NCI-H82 treated with DMSO at 0.1 percent for 48 hours (cell line): ENCODE results near the gene NR1H4.
A peak's percentile ranks its signal among the peaks of the same experiment; 100 is the strongest.
"Not testable (repeated sequence)": the region's sequence is repeated elsewhere in the genome, so short reads cannot be mapped to it uniquely, and the experiment has no call there.

Experiments used
- DNase-seq: peaks from one replicate; lab custom pipeline; 2025; ENCODE audit not compliant: unreplicated experiment; lab: John Stamatoyannopoulos, UW

NR1H4 gene

GRCh38 chr12:100508751-100509150 lies 35.1 kb downstream of the NR1H4 start:
- DNase-seq = no peak

- no peak for DNase-seq
Observed at GRCh38 chr12:100512692-100513091, 39.0 kb downstream of the NR1H4 start.

DNA sequence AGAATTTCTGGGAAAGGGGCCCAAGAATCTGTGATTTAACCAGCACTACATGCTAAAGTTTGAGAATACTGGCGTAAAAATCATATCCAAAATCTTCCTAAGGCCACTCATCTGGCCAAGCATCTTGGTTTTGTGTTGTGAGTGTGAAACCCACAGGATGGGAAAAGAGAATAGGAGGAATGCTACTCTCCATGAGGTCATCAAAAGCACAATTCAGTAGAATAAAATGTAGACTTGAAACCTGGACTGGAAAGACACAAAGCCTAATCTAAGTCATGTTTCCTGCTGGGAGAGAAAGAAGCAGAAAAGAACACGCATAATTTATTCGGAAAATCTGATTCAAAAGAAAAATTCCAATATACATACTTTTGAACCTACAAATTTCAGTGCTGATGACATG lies 42.3 kb downstream of the NR1H4 start:
- no peak for DNase-seq

- DNase-seq = no peak
Observed at GRCh38 chr12:100518376-100518775, 44.7 kb downstream of the NR1H4 start.

DNA sequence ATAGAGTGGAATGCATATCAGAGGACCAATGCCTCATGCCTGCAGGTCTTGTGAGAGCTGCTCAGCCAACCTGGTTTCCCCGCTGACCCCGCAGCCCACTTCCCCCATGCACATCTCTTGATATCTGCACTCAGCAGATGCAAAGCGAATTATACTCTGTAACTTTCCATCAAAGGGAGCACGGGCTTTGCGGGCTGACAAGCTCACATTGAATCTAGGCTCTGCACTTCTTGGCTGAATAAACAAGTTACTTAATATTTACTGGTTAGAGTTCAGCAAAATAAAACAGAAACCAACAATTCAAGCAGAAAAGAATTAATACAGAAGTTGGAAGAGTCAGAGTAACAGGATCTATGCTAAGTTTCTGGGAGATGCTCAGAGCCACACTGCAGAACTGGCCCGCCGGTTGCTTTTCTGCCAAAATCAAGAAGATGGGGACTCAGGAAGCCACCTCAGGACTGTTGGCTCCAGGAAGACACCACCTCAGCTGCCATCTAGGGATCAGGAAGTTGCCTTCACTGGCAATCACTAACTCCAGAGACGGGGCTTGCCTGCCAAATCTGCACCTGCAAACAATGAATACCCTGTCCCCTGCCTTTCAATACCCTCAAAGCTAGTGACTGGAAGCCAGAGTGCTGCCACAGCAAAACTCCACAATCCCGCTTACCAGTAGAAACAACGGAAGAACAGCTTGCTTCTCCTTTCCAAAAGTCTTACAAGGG lies 46.5 kb downstream of the NR1H4 start:
- no peak for DNase-seq

GRCh38 chr12:100521958-100522357 lies 48.3 kb downstream of the NR1H4 start:
- no peak for DNase-seq

DNA sequence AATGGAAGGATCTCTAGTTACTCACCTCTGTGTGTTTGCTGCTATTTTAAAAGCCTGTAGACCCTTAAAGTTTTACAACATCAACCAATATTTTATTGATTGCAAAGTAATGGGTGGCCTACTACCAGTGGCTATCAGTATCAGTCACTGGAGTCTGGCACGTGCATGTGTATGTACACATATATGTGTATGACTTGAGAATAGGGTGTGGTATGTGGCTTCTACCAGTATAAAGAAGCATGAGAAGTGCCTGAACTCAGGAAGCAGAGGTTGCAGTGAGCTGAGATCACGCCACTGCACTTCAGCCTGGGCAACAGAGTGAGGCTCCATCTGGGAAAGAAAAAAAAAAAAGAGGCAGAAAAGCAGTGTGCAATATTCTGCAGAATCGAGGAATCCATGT lies 54.4 kb downstream of the NR1H4 start:
- no peak for DNase-seq

DNA sequence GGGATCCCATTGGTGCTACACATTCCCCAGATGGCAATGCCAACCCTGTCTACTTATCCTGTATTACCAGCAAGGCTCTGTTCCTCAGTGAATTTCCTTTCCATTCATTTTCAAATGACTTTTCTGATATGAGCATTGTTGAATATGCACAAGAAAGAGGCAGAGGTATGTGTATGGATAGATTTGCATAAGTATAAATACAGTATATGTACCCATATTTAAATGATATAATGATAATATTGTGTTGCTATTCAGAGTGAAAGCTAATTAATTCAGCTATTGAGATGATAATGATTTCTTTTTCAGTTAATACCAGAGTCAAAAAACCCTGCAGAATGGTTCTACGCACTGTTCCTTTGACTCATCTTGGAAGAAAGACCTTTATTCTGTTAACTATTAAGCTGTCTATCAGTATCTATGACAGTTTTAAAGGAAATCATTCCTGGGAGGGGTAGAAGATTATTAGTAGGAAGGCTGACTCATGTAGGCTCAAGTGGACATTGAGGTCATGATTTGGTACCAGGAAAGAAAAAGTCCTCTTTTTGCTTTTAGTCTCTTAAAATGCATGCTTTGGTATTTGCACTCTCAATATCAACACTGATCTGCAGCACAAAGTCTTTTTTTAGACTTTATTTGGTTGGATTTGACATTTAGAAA lies 54.9 kb downstream of the NR1H4 start:
- no peak for DNase-seq

- no peak for DNase-seq
Observed at GRCh38 chr12:100529756-100530350, 56.2 kb downstream of the NR1H4 start.

- no peak for DNase-seq
Observed at GRCh38 chr12:100533376-100533775, 59.7 kb downstream of the NR1H4 start.

DNA sequence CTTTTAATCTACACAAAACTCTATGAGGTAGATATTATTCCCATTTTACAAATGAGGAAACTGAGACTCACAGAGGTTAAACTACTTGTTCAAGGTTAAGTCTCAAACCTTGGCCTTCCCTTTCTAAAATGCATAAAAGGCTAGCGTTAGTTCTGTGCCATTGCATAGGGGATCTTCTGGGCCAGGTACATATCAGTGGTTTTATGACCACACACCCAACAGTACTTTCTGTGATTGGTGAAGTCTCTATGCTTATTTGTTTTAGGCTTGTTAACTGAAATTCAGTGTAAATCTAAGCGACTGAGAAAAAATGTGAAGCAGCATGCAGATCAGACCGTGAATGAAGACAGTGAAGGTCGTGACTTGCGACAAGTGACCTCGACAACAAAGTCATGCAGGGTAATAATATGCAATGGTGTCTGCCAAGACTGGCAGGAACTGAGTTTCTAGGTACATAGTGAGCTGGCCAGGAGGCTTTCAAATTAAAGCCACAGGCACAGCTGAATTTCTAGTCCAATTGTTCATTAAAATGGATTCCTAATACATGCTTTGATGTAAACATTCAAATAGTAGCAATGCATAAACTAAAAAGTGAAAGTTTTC lies 61.1 kb downstream of the NR1H4 start:
- DNase-seq = no peak

DNA sequence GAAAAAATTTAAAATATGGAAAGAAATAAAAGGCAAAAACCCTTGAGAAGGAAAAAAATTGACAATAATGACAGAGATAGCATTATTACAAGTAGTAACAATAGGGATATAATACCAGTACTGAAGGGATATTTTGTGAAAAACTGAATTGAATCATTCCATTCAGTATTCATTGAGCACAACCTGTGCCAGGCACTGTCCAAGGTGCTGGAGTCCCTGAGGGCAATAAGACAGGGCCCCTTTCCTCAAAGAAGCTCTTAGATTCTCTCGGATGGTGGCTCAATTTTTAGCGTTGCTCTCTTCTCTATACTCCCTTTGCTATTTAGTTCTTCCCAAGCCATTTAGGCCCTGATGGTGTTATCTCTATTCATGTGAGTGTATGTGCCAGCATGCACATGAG lies 65.5 kb downstream of the NR1H4 start:
- no peak for DNase-seq

DNA sequence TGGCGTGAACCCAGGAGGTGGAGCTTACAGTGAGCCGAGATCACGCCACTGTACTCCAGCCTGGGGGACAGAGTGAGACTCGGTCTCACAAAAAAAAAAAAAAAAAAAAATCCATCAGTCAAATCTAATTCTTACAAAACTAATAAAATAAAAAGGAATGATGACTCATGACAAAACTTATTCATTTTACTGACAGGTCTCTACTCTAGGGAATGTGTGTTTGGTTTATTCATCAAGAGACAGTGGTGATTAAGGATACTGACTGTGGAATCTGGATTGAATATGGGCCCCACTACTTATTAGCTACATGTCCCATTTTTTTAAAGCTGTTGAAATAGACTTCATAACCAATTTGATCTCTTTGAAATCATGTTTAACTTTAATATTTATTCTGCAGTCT lies 70.5 kb downstream of the NR1H4 start:
- no peak for DNase-seq

DNA sequence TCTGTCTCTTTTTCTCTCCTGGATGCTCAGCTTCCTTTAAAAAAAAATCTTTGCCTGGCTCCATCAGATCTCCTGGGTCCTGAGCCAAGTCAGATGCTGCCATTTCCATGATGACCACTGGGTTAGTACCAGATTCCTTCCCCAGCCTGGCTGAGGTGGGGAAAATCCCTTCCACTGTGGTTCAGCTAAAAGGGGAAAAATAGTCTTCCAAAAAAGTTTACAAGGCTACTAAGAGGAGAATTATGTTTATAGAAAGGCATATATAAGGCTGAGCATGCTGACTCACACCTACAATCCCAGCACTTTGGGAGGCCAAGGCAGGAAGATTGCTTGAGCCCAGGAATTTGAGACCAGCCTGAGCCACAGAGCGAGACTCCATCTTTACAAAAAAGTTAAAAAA lies 71.4 kb downstream of the NR1H4 start:
- no peak for DNase-seq

- DNase-seq = peak; percentile 47
Observed at GRCh38 chr12:100553936-100554335, 80.3 kb downstream of the NR1H4 start.

- peak; percentile 47 for DNase-seq
Observed at GRCh38 chr12:100554608-100555077, 81.0 kb downstream of the NR1H4 start.

DNA sequence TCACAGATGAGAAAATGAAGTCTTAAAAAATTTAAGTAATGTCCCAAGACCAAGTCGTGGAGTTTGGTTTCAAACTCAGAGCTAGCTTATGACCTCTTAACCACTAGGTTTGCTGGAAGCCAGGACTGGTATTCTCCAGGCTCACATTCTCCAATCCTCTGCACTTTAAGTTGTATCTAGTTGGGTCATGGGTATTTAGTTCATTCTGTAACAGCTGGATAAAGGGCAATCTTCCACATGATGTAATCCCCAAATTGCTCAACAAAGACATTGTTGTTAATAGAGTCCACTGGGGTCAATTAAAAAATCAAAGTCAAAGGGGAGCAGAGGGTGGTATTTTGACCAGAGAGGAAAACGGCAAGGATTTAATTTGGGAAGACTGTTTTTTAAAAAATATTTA lies 82.1 kb downstream of the NR1H4 start:
- no peak for DNase-seq

- DNase-seq = no peak
Observed at GRCh38 chr12:100557357-100557756, 83.7 kb downstream of the NR1H4 start.

DNA sequence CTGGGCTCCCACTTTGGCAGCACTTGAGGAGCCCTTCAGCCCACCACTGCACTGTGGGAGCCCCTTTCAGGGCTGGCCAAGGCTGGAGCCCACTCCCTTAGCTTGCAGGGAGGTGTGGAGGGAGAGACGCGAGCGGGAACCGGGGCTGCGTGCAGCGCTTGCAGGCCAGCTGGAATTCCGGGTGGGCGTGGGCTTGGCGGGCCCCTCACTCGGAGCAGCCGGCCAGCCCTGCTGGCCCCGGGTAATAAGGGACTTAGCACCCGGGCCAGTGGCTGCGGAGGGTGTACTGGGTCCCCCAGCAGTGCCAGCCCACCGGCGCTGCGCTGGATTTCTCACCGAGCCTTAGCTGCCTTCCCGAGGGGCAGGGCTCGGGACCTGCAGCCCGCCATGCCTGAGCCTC lies 85.6 kb downstream of the NR1H4 start:
- not testable (repeated sequence) for DNase-seq

DNA sequence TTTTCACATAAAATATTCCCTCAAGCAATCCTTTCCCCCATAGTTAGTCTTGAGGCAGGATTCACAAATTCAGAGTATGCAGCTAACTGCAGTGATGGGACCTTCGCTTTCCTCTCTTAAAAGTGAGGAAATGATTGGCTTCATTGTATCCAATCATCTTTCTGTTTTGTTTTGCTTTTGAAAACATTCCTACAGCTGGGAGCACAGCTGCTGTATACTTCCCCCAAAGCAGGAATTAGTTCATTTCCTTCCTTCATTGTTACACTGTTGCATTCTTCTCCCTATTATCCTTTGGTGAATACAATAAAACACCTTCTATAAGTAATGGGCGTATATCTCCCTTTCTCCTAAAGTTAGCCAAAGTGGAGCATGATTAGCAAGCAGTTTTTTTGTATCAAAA lies 90.4 kb downstream of the NR1H4 start:
- DNase-seq = no peak

GRCh38 chr12:100564905-100565467 lies 91.3 kb downstream of the NR1H4 start:
- no peak for DNase-seq
